MCF 10A (cell line): ENCODE results near the gene PC. TPM values are rescaled to one million over a fixed set of nuclear protein-coding genes. Genes with fewer than 3 reads are reported as not detected.

Source experiments
- BruUV-seq: library from RNA; stranded (reverse); fragments of 400-500 nt; replicated peaks from 2 replicates; lab custom pipeline; 2021; lab: Mats Ljungman, UMichigan
- CTCF ChIA-PET: fragments of 300-600 bp; sonication (Branson Sonifier 250); formaldehyde crosslinking; extraction: SDS; loops from one replicate; lab custom pipeline; 2021; ENCODE audit warnings: antibody characterized with exemption, inconsistent platforms; lab: Yijun Ruan, JAX
- POLR2A ChIA-PET: fragments of 300-600, 350-650 bp; sonication (Branson Sonifier 250); formaldehyde crosslinking; extraction: SDS; loops from one replicate; lab custom pipeline; 2020; ENCODE audit warnings: antibody characterized with exemption, inconsistent platforms; lab: Yijun Ruan, JAX
- DNase-seq: peaks from one replicate; pipeline ENCODE4 v3.0.0-alpha.2; 2018; ENCODE audit not compliant: unreplicated experiment
- H3K27ac Mint-ChIP-seq: one replicate; pipeline ENCODE4 v1.8.0; 2022; ENCODE audit warnings: mild to moderate bottlenecking, low read depth, mixed read lengths; ENCODE audit not compliant: unreplicated experiment
- H3K27me3 Mint-ChIP-seq: one replicate; pipeline ENCODE4 v1.8.0; 2022; ENCODE audit warnings: mixed read lengths; ENCODE audit not compliant: insufficient read depth, unreplicated experiment
- H3K36me3 Mint-ChIP-seq: one replicate; pipeline ENCODE4 v1.8.0; 2022; ENCODE audit warnings: mild to moderate bottlenecking, moderate library complexity, mixed read lengths; ENCODE audit not compliant: insufficient read depth, unreplicated experiment
- H3K4me1 Mint-ChIP-seq: one replicate; pipeline ENCODE4 v1.8.0; 2022; ENCODE audit warnings: mixed read lengths; ENCODE audit not compliant: insufficient read depth, unreplicated experiment
- H3K4me3 Mint-ChIP-seq: one replicate; pipeline ENCODE4 v1.8.0; 2022; ENCODE audit warnings: mild to moderate bottlenecking, moderate library complexity, mixed read lengths; ENCODE audit not compliant: unreplicated experiment
- H3K9me3 Mint-ChIP-seq: one replicate; pipeline ENCODE4 v1.8.0; 2022; ENCODE audit warnings: mixed read lengths; ENCODE audit not compliant: unreplicated experiment
- CTCF ChIP-seq: fragments of 200-600 bp; IDR thresholded peaks from one replicate; pipeline ENCODE4 v1.8.0; 2022; ENCODE audit warnings: antibody characterized with exemption, mild to moderate bottlenecking; ENCODE audit not compliant: unreplicated experiment
- intact Hi-C: fragments of 100-400 bp; cut with micrococcal nuclease; formaldehyde crosslinking; loops from 2 replicates; pipeline ENCODE4 v1.14.1; 2022
- total RNA-seq: library from RNA; stranded (reverse); gene quantifications from 2 replicates; pipeline ENCODE4 v1.2.3, GENCODE V29; 2022

The PC gene
- total RNA-seq, 1 experiment from 2014 or later: 37.7 TPM

- intact Hi-C loops: no loop called here
- Mint-ChIP-seq H3K36me3 (peaks cover 9% of the 10 kb centered on the region), H3K4me1 (peaks cover 30% of the 10 kb centered on the region), H3K27ac (no peak overlapping the region), H3K4me3 (no peak overlapping the region), H3K27me3 (no peaks in the 10 kb centered on the region), H3K9me3 (no peaks in the 10 kb centered on the region)
- ChIA-PET POLR2A (interaction anchor here (1.2 to 1.5 kb wide), 2 partner anchors 48 to 72 kb away, joined by 3 to 4 read pairs; partner anchors contain the start of gene PC), CTCF (interaction anchor here (0.7 kb wide), 1 partner anchor 88 kb away, joined by 6 read pairs; no protein-coding TSS in a partner anchor)
- no peak for TF ChIP-seq CTCF
- no TSS peak for BruUV-seq
- DNase-seq: peak; percentile 19
These were observed 71.4 kb downstream of the PC start for GRCh38 chr11:66886671-66887221.

GRCh38 chr11:66885950-66886440 is 72.2 kb downstream of the PC start:
- Mint-ChIP-seq H3K27me3 (no peaks in the 10 kb centered on the region), H3K4me1 (peaks cover 34% of the 10 kb centered on the region), H3K27ac (no peak overlapping the region), H3K36me3 (peaks cover 6% of the 10 kb centered on the region), H3K4me3 (no peak overlapping the region), H3K9me3 (no peaks in the 10 kb centered on the region)
- no TSS peak for BruUV-seq
- CTCF ChIA-PET: interaction anchor here (0.6 to 0.7 kb wide), 2 partner anchors 88 to 295 kb away, joined by 3 to 6 read pairs; no protein-coding TSS in a partner anchor
- no peak for TF ChIP-seq CTCF
- intact Hi-C loops: no loop called here
- POLR2A ChIA-PET: interaction anchor here (0.6 to 1.5 kb wide), 5 partner anchors 17 to 73 kb away, joined by 3 to 4 read pairs (median 3); partner anchors contain the start of gene PC
- DNase-seq: no peak

- no TSS peak for BruUV-seq
- Mint-ChIP-seq H3K4me3 (no peak overlapping the region), H3K9me3 (no peaks in the 10 kb centered on the region), H3K27ac (no peak overlapping the region), H3K4me1 (peaks cover 38% of the 10 kb centered on the region), H3K36me3 (peaks cover 6% of the 10 kb centered on the region), H3K27me3 (no peaks in the 10 kb centered on the region)
- ChIA-PET CTCF (interaction anchor here (0.6 kb wide), 1 partner anchor 294 kb away, joined by 3 read pairs; no protein-coding TSS in a partner anchor), POLR2A (interaction anchor here (0.6 to 1.4 kb wide), 3 partner anchors 45 to 86 kb away, joined by 3 to 5 read pairs (median 3); no protein-coding TSS in a partner anchor)
- DNase-seq: no peak
- no peak for TF ChIP-seq CTCF
- intact Hi-C loops: no loop called here
These were observed 72.7 kb downstream of the PC start for GRCh38 chr11:66885469-66885868.

- no peak for TF ChIP-seq CTCF
- POLR2A ChIA-PET: interaction anchor here (1.4 kb wide), 1 partner anchor 87 kb away, joined by 5 read pairs; no protein-coding TSS in a partner anchor
- H3K36me3 Mint-ChIP-seq: peaks cover 6% of the 10 kb centered on the region
- no peak overlapping the region for H3K27ac Mint-ChIP-seq
- H3K27me3 Mint-ChIP-seq: no peaks in the 10 kb centered on the region
- BruUV-seq: no TSS peak
- H3K4me3 Mint-ChIP-seq: no peak overlapping the region
- H3K4me1 Mint-ChIP-seq: peaks cover 46% of the 10 kb centered on the region
- no peak for DNase-seq
- CTCF ChIA-PET: interaction anchor here (0.7 kb wide), 1 partner anchor 11 kb away, joined by 4 read pairs; no protein-coding TSS in a partner anchor
- no peaks in the 10 kb centered on the region for H3K9me3 Mint-ChIP-seq
- intact Hi-C loops: no loop called here
These were observed 73.7 kb downstream of the PC start for GRCh38 chr11:66884443-66884842.
